IPS-15b (cell line): ENCODE data around the gene ANKRD34A.
A peak's percentile ranks its signal among the peaks of the same experiment; 100 is the strongest.

Source experiments
- H3K27me3 ChIP-seq: one replicate; pipeline ENCODE4 v1.6.1; 2013; ENCODE audit warnings: low read length; ENCODE audit not compliant: control insufficient read depth, insufficient read depth
- H3K36me3 ChIP-seq: one replicate; pipeline ENCODE4 v1.6.1; 2013; ENCODE audit warnings: low read length; ENCODE audit not compliant: control insufficient read depth, insufficient read depth
- H3K4me1 ChIP-seq: one replicate; pipeline ENCODE4 v1.6.1; 2013; ENCODE audit warnings: mild to moderate bottlenecking, low read length; ENCODE audit not compliant: control insufficient read depth, insufficient read depth
- H3K4me3 ChIP-seq: one replicate; pipeline ENCODE4 v1.5.1; 2013; ENCODE audit warnings: low read depth, low read length
- H3K9ac ChIP-seq: one replicate; pipeline ENCODE4 v1.6.1; 2013; ENCODE audit warnings: low read depth, mild to moderate bottlenecking, low read length
- H3K9me3 ChIP-seq: one replicate; pipeline ENCODE4 v1.6.1; 2013; ENCODE audit warnings: mild to moderate bottlenecking, low read length; ENCODE audit not compliant: control insufficient read depth, insufficient read depth

Gene ANKRD34A

DNA sequence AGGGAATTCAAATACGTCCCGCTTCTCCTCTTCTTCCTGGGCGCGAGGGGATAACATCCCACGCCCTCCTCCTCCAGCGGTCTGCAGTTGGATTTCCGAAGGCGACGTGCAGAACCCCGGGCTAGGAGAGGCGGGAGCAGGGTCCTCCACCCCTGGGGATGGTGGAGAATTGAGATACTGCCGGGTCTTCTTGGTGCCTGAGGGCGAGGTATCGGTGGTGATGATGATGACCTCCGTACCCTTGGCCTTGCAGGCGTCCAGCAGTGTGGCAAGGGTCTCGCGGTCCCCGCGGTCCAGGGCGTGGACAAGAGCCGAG, 3.3 kb downstream of the ANKRD34A start:
- Histone ChIP-seq H3K27me3 (peaks cover 69% of the 10 kb centered on the region), H3K4me3 (peak overlapping the region; percentile 88), H3K9ac (peak overlapping the region; percentile 19), H3K36me3 (no peaks in the 10 kb centered on the region), H3K4me1 (peaks cover 10% of the 10 kb centered on the region), H3K9me3 (no peaks in the 10 kb centered on the region)

- Histone ChIP-seq H3K36me3 (no peaks in the 10 kb centered on the region), H3K4me3 (peak overlapping the region; percentile 88), H3K9me3 (no peaks in the 10 kb centered on the region), H3K4me1 (peaks cover 10% of the 10 kb centered on the region), H3K27me3 (peaks cover 73% of the 10 kb centered on the region), H3K9ac (no peak overlapping the region)
Measured at GRCh38 chr1:145960468-145961108, 3.8 kb downstream of the ANKRD34A start.

DNA sequence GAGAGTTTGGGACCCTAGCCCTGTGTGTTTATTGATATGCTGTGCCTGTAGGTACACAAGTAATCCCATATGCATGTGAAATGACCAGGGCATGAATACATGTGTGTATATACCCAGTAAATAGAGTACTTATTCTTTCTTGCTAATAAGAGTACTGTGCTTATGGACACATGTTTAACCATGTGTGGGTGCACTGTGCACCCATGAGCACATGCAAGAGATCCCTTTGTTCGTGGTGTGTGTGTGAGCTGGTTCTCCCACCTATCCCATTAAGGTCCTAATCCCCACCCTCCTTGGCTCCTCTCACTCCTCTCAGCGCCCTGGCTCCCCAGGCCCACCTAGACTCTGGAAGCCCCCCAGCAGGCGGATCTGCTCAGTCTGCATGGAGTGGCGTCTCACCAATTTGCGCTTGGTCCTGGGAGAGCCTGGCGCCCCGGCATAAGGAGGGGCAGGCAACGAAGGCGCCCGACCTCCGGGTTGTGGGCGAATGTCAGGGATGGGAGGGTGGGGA, 4.4 kb downstream of the ANKRD34A start:
- no peaks in the 10 kb centered on the region for H3K9me3 ChIP-seq
- peak overlapping the region; percentile 88 for H3K4me3 ChIP-seq
- peaks cover 79% of the 10 kb centered on the region for H3K27me3 ChIP-seq
- no peaks in the 10 kb centered on the region for H3K36me3 ChIP-seq
- peaks cover 10% of the 10 kb centered on the region for H3K4me1 ChIP-seq
- H3K9ac ChIP-seq = no peak overlapping the region

DNA sequence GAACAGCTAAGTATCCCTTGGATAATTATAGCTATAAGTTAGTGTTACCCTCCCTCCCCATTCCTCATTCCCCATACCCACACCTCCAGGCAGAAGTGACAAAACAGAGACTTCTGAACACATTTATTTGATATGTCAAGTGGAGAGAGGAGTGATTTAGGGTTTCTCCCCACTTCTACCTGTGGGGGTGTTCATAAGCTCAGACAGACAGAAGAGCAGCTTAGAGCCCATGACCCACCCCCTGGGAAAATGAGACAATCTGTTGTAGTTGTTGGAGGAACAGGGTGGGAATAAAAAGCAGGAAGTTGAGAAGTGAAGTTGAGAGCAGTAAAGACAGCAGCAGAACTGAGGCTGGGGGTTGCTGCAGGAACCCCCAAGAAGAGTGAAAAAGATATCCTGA, 5.0 kb downstream of the ANKRD34A start:
- Histone ChIP-seq H3K4me3 (peak overlapping the region; percentile 88), H3K9ac (no peak overlapping the region), H3K27me3 (peaks cover 86% of the 10 kb centered on the region), H3K4me1 (peaks cover 10% of the 10 kb centered on the region), H3K36me3 (no peaks in the 10 kb centered on the region), H3K9me3 (no peaks in the 10 kb centered on the region)

DNA sequence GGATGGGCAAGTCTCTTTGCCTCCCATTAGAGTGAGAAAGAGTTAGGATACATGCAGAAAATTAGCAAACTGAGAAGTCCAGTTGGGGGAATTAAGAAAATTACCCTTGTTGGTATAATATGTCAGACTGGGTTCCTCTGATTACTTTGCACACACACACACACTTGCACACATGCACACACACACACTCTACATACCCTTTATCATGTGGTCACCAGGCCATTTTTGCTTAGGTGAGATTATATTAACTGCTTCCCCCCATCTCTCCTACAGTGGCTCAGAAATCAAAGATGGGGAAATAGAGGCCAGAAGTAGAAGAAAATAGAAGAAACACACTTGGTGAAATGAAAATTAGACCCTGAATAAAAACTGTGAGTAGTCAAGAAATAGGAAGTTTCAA, 5.6 kb downstream of the ANKRD34A start:
- Histone ChIP-seq H3K27me3 (peaks cover 81% of the 10 kb centered on the region), H3K9me3 (no peaks in the 10 kb centered on the region), H3K36me3 (no peaks in the 10 kb centered on the region), H3K4me3 (no peak overlapping the region), H3K9ac (no peak overlapping the region), H3K4me1 (peaks cover 10% of the 10 kb centered on the region)

GRCh38 chr1:145957443-145958319, 6.7 kb downstream of the ANKRD34A start, which contains the start of gene LIX1L:
Gene LIX1L (minus strand): TSS chr1:145958017. CDS start chr1:145957927, 90 bp downstream.
- Histone ChIP-seq H3K36me3 (no peaks in the 10 kb centered on the region), H3K4me3 (peak within 1 kb of the TSS; percentile 75), H3K27me3 (peaks cover 74% of the 10 kb centered on the region), H3K9ac (no peak within 1 kb of the TSS), H3K4me1 (peaks cover 5% of the 10 kb centered on the region), H3K9me3 (no peaks in the 10 kb centered on the region)

DNA sequence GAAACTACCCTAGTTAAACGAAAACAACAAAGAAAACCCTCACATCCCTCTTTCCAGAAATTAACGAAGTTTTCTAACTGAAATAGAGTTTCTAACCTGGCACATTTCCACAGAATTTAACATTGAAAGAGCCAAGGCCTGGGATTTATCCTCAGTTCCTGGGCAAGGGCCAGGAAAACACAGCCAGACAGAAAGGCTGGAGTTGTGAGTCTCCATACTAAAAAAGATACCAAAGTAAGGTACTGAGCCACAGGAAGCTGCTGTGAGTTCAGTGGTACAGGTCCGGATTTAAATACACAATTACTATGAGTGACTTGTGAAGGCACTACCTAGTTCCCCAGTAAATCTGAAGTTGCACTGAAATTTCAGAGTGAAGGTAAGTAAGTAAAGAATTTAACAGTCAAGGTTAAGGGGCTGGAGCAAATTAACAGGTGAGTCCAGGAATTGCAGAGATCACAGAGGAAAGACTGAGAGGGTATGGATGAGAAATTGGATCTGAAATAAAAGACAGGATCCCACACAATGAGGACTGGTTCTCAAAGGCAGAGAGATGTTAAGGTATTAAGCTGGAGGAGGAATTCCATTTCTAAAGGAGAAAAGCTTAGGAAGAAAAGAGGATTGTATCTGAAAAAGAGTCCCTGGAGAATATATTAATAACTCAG, 7.5 kb downstream of the ANKRD34A start:
- peak overlapping the region; percentile 75 for H3K4me3 ChIP-seq
- H3K36me3 ChIP-seq = no peaks in the 10 kb centered on the region
- H3K9me3 ChIP-seq = no peaks in the 10 kb centered on the region
- peaks cover 68% of the 10 kb centered on the region for H3K27me3 ChIP-seq
- H3K4me1 ChIP-seq = peaks cover 4% of the 10 kb centered on the region
- no peak overlapping the region for H3K9ac ChIP-seq

DNA sequence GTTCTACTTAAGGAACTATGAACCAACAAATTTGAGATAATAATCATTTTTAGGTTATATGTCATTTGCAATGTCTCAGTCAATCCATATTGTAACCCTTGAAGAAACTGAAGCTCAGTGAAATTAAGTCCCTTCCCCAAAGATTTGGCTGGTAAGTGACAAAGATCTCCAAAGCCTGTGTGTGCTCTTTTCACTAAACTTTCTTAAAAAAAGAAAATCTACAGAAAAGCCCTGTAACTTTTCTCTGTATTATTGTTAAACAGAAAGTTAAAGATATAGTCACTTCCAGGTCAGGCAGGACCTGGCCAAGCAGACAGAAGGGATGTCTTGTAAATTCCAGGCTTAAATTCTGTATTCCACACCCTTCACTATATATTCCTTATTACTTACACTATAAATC, 8.0 kb downstream of the ANKRD34A start:
- Histone ChIP-seq H3K4me1 (peaks cover 4% of the 10 kb centered on the region), H3K27me3 (peaks cover 63% of the 10 kb centered on the region), H3K4me3 (no peak overlapping the region), H3K36me3 (no peaks in the 10 kb centered on the region), H3K9me3 (no peaks in the 10 kb centered on the region), H3K9ac (no peak overlapping the region)

DNA sequence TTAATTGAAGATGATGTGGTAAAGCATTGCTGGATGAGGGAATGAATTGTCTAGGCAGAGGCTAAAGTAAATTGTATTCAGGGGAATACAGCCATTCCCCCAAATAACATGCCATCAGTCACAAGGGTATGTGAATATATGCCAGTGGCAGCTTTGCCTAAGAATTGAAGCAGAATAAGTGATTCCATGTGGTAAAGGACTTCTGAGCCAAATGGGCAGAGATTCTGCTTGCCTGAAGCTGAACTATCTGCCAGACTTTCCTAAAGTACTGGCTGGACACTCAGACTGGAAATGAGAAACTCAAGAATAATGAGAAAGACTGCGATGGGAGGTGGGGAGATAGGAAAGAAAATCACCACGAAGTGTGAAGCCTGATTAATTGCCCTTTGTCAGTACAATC, 8.9 kb downstream of the ANKRD34A start:
- peaks cover 57% of the 10 kb centered on the region for H3K27me3 ChIP-seq
- no peaks in the 10 kb centered on the region for H3K36me3 ChIP-seq
- H3K9me3 ChIP-seq = no peaks in the 10 kb centered on the region
- H3K4me1 ChIP-seq = peaks cover 4% of the 10 kb centered on the region
- H3K4me3 ChIP-seq = no peak overlapping the region
- no peak overlapping the region for H3K9ac ChIP-seq

- H3K4me3 ChIP-seq = no peak overlapping the region
- no peaks in the 10 kb centered on the region for H3K36me3 ChIP-seq
- H3K9me3 ChIP-seq = no peaks in the 10 kb centered on the region
- H3K9ac ChIP-seq = no peak overlapping the region
- H3K4me1 ChIP-seq = no peaks in the 10 kb centered on the region
- H3K27me3 ChIP-seq = peaks cover 44% of the 10 kb centered on the region
Measured at GRCh38 chr1:145953861-145954260, 10.5 kb downstream of the ANKRD34A start.

DNA sequence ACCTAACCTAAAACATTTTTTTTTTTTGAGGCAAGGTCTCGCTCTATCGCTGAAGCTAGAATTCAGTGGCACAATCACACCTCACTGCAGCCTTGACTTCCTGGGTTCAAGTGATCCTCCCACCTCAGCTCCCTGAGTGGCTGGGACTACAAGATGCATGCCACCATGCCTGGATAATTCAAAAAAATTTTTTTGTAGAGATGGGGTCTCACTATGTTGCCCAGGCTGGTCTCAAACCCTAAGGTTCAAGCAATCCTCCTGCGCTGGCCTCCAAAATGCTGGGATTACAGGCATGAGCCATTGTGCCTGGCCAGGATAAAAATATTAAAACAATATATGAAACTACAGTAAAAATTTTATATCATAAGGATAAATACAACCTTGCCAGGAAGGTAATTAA, 11.5 kb downstream of the ANKRD34A start:
- H3K9ac ChIP-seq = no peak overlapping the region
- H3K36me3 ChIP-seq = no peaks in the 10 kb centered on the region
- H3K27me3 ChIP-seq = peaks cover 35% of the 10 kb centered on the region
- no peak overlapping the region for H3K4me3 ChIP-seq
- H3K9me3 ChIP-seq = no peaks in the 10 kb centered on the region
- peaks cover under 1% of the 10 kb centered on the region for H3K4me1 ChIP-seq
